KMS-11 (cell line): Measurements from ENCODE around the gene PTGR1.
A peak's percentile ranks its signal among the peaks of the same experiment; 100 is the strongest.

Experiments used
- H2AFZ ChIP-seq: fragments of 200-600 bp; sonication (generic); 2 replicates; pipeline ENCODE4 v1.6.1; 2016; ENCODE audit warnings: antibody characterized with exemption, mixed run types, low read depth
- H3K27ac ChIP-seq: fragments of 200-600 bp; sonication (generic); 2 replicates; pipeline ENCODE4 v1.6.1; 2016; ENCODE audit warnings: mild to moderate bottlenecking, mixed run types
- H3K27me3 ChIP-seq: fragments of 200-600 bp; sonication (generic); 2 replicates; pipeline ENCODE4 v1.6.1; 2017; ENCODE audit warnings: mild to moderate bottlenecking, low read depth, mixed run types, moderate library complexity; ENCODE audit not compliant: insufficient read depth
- H3K36me3 ChIP-seq: fragments of 200-600 bp; sonication (generic); 2 replicates; pipeline ENCODE4 v1.6.1; 2017; ENCODE audit warnings: mild to moderate bottlenecking, mixed run types; ENCODE audit not compliant: insufficient read depth
- H3K4me1 ChIP-seq: fragments of 200-600 bp; sonication (generic); 2 replicates; pipeline ENCODE4 v1.6.1; 2016; ENCODE audit warnings: mild to moderate bottlenecking, low read depth, mixed run types; ENCODE audit not compliant: poor library complexity, severe bottlenecking
- H3K4me2 ChIP-seq: fragments of 200-600 bp; sonication (generic); 2 replicates; pipeline ENCODE4 v1.7.0; 2016; ENCODE audit warnings: mild to moderate bottlenecking, mixed run types
- H3K4me3 ChIP-seq: fragments of 200-600 bp; sonication (generic); IDR thresholded peaks from 2 replicates; pipeline ENCODE4 v1.6.1; 2017; ENCODE audit warnings: low read depth, low read length, mixed read lengths; ENCODE audit not compliant: insufficient read depth
- H3K79me2 ChIP-seq: fragments of 200-600 bp; sonication (generic); 2 replicates; pipeline ENCODE4 v1.6.1; 2016; ENCODE audit warnings: low read depth, mixed run types; ENCODE audit not compliant: insufficient read depth
- H3K9ac ChIP-seq: fragments of 200-600 bp; sonication (generic); 2 replicates; pipeline ENCODE4 v1.6.1; 2016; ENCODE audit warnings: mild to moderate bottlenecking, mixed run types
- H4K20me1 ChIP-seq: fragments of 200-600 bp; sonication (generic); 2 replicates; pipeline ENCODE4 v1.6.1; 2016; ENCODE audit warnings: mild to moderate bottlenecking, mixed run types; ENCODE audit not compliant: insufficient read depth
- CTCF ChIP-seq: fragments of 200-600 bp; sonication (generic); conservative IDR thresholded peaks from 2 replicates; pipeline ENCODE4 v1.6.1; 2017; ENCODE audit warnings: low read depth, mild to moderate bottlenecking, antibody characterized with exemption, low read length, moderate library complexity, mixed read lengths

Gene PTGR1

GRCh38 chr9:111597852-111598732, 1.4 kb downstream of the PTGR1 start:
- Histone ChIP-seq H3K27me3 (no peaks in the 10 kb centered on the region), H3K4me2 (no peak overlapping the region), H3K79me2 (no peaks in the 10 kb centered on the region), H3K4me3 (no peak overlapping the region), H3K36me3 (no peaks in the 10 kb centered on the region), H3K9ac (no peak overlapping the region), H4K20me1 (no peaks in the 10 kb centered on the region), H3K4me1 (no peaks in the 10 kb centered on the region), H3K27ac (no peak overlapping the region), H2AFZ (peak overlapping the region; percentile 44; the same call in 1 of the 2 replicates)
- TF ChIP-seq CTCF, result peak; percentile 71

DNA sequence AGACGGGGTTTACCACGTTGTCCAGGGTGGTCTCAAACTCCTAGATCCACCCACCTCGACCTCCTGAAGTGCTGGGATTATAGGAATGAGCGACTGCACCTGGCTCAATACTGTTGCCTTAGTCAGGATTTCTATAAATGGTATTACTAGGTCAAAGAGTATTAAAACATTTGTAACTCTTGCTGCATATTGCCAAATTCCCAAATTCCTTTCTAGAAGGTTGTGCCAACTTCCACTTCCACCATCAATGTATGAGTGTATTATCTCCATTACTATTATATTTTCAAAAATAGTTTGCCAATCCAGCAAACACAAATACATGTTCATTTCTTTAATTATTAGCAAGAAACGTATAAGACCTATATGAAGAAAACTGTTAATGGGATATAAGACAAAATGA, 10.6 kb downstream of the PTGR1 start:
- no peaks in the 10 kb centered on the region for H3K79me2 ChIP-seq
- H3K4me3 ChIP-seq, result no peak overlapping the region
- H3K4me1 ChIP-seq, result no peaks in the 10 kb centered on the region
- no peak overlapping the region for H3K27ac ChIP-seq
- H3K27me3 ChIP-seq, result no peaks in the 10 kb centered on the region
- no peak overlapping the region for H2AFZ ChIP-seq
- no peak for TF ChIP-seq CTCF
- no peaks in the 10 kb centered on the region for H4K20me1 ChIP-seq
- H3K9ac ChIP-seq, result no peak overlapping the region
- H3K4me2 ChIP-seq, result no peak overlapping the region
- H3K36me3 ChIP-seq, result no peaks in the 10 kb centered on the region

- H3K27me3 ChIP-seq, result no peaks in the 10 kb centered on the region
- H4K20me1 ChIP-seq, result no peaks in the 10 kb centered on the region
- H3K9ac ChIP-seq, result no peak overlapping the region
- no peaks in the 10 kb centered on the region for H3K36me3 ChIP-seq
- H3K4me2 ChIP-seq, result no peak overlapping the region
- no peak for TF ChIP-seq CTCF
- no peak overlapping the region for H3K4me3 ChIP-seq
- no peak overlapping the region for H2AFZ ChIP-seq
- no peaks in the 10 kb centered on the region for H3K4me1 ChIP-seq
- no peak overlapping the region for H3K27ac ChIP-seq
- H3K79me2 ChIP-seq, result no peaks in the 10 kb centered on the region
Measured at GRCh38 chr9:111586378-111586777, 13.1 kb downstream of the PTGR1 start.

GRCh38 chr9:111582888-111583287, 16.6 kb downstream of the PTGR1 start:
- no peaks in the 10 kb centered on the region for H3K36me3 ChIP-seq
- no peak overlapping the region for H3K4me3 ChIP-seq
- no peak overlapping the region for H3K27ac ChIP-seq
- no peaks in the 10 kb centered on the region for H3K27me3 ChIP-seq
- H3K79me2 ChIP-seq, result no peaks in the 10 kb centered on the region
- no peak overlapping the region for H3K4me2 ChIP-seq
- H4K20me1 ChIP-seq, result no peaks in the 10 kb centered on the region
- no peak overlapping the region for H3K9ac ChIP-seq
- H3K4me1 ChIP-seq, result no peaks in the 10 kb centered on the region
- H2AFZ ChIP-seq, result no peak overlapping the region
- no peak for TF ChIP-seq CTCF
